ENCODE measurements around the gene SPCS2. TPM values are rescaled to one million over a fixed set of nuclear protein-coding genes. Genes with fewer than 3 reads are reported as not detected.
A peak's percentile ranks its signal among the peaks of the same experiment; 100 is the strongest.

The SPCS2 gene
- total RNA-seq, 1 donor from 2014 or later: 14.7 TPM

GRCh38 chr11:74923125-74923524 is 25.9 kb upstream of the SPCS2 start:
- Histone ChIP-seq H3K36me3 (ENCODE audit: control insufficient read depth, insufficient read depth, low read length) (peaks cover 7% of the 10 kb centered on the region), H3K4me3 (ENCODE audit: low read depth, low read length) (no peak overlapping the region), H3K27me3 (ENCODE audit: control insufficient read depth, insufficient read depth, low read length) (no peaks in the 10 kb centered on the region)
- no peak for TF ChIP-seq CTCF (IDR thresholded peaks at IDR 0.05; ENCODE audit: insufficient read depth, low read length, severe bottlenecking)
- DNase-seq (ENCODE audit: low read depth) (peak; percentile 51), FAIRE-seq (no peak)

GRCh38 chr11:74925281-74925680 is 23.8 kb upstream of the SPCS2 start:
- FAIRE-seq (no peak), DNase-seq (ENCODE audit: low read depth) (no peak)
- H3K36me3 ChIP-seq (ENCODE audit: control insufficient read depth, insufficient read depth, low read length): peaks cover 5% of the 10 kb centered on the region
- H3K4me3 ChIP-seq (ENCODE audit: low read depth, low read length): no peak overlapping the region
- no peak for TF ChIP-seq CTCF (IDR thresholded peaks at IDR 0.05; ENCODE audit: insufficient read depth, low read length, severe bottlenecking)
- H3K27me3 ChIP-seq (ENCODE audit: control insufficient read depth, insufficient read depth, low read length): no peaks in the 10 kb centered on the region

GRCh38 chr11:74926304-74927030 is 22.6 kb upstream of the SPCS2 start:
- FAIRE-seq: no peak
- no peak for DNase-seq (ENCODE audit: low read depth)
- no peak overlapping the region for H3K4me3 ChIP-seq (ENCODE audit: low read depth, low read length)
- no peak for TF ChIP-seq CTCF (IDR thresholded peaks at IDR 0.05; ENCODE audit: insufficient read depth, low read length, severe bottlenecking)
- H3K27me3 ChIP-seq (ENCODE audit: control insufficient read depth, insufficient read depth, low read length): no peaks in the 10 kb centered on the region
- H3K36me3 ChIP-seq (ENCODE audit: control insufficient read depth, insufficient read depth, low read length): peaks cover 3% of the 10 kb centered on the region

GRCh38 chr11:74927496-74927895 is 21.6 kb upstream of the SPCS2 start:
- Histone ChIP-seq H3K36me3 (ENCODE audit: control insufficient read depth, insufficient read depth, low read length) (peaks cover 3% of the 10 kb centered on the region), H3K4me3 (ENCODE audit: low read depth, low read length) (no peak overlapping the region), H3K27me3 (ENCODE audit: control insufficient read depth, insufficient read depth, low read length) (no peaks in the 10 kb centered on the region)
- no peak for TF ChIP-seq CTCF (IDR thresholded peaks at IDR 0.05; ENCODE audit: insufficient read depth, low read length, severe bottlenecking)
- no peak for FAIRE-seq
- no peak for DNase-seq (ENCODE audit: low read depth)

- no peaks in the 10 kb centered on the region for H3K27me3 ChIP-seq (ENCODE audit: control insufficient read depth, insufficient read depth, low read length)
- peak; percentile 72 for TF ChIP-seq CTCF (IDR thresholded peaks at IDR 0.05; ENCODE audit: insufficient read depth, low read length, severe bottlenecking)
- DNase-seq (ENCODE audit: low read depth) (peak; percentile 81), FAIRE-seq (no peak)
- H3K4me3 ChIP-seq (ENCODE audit: low read depth, low read length): no peak overlapping the region
- H3K36me3 ChIP-seq (ENCODE audit: control insufficient read depth, insufficient read depth, low read length): peaks cover 3% of the 10 kb centered on the region
These were observed 19.4 kb upstream of the SPCS2 start for GRCh38 chr11:74929431-74930363.

All from bronchial epithelial cell (primary cell).